ENCODE measurements around the gene LETM1.

DNA sequence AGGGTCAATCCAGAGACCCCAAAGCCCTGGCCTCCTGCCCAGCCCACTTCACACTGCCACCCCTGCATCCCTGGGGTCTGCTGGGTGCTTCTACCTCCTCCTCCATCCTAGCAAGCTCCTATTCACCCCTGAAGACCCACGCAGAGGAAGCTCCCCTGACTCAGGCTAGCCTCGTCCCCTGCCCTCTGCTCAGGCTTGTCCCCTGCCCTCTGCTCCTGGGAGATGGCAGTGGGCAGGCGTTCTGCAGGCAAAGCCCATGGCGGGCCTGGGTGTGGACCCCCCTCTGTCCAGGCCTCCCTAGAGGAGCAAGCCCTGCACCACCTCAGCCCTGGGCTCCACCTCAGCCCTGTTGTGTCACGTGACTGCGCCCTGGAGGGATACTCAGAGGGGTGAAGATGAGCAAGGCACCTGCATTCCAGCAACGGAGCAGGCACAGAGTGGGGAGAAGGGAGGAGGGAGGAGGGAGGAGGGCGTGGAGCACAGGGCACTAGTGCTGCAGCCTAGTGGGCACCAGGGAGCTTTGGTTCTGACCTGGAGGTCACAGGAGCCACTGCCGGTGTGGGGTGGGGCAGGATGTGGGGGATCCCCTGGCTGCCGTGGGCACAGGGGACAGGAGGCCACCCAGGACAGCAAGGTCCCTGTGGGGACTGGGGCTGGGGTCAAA lies 90.4 kb downstream of the LETM1 start:
- no peak for TF ChIP-seq CTCF (IDR thresholded peaks at IDR 0.05)
- no peak for TF ChIP-seq POLR2A (IDR thresholded peaks at IDR 0.05)

Data from adrenal gland (tissue), 5 donors.